Mucosa of descending colon (tissue), 3 donors: ENCODE results near the gene TNFAIP8. TPM values are rescaled to one million over a fixed set of nuclear protein-coding genes. Genes with fewer than 3 reads are reported as not detected.

Experiments used
- ATAC-seq: fragments of 200-7000 bp; cut with Tn5 transposase; one replicate; pipeline ENCODE4 v1.9.1; 2020; ENCODE audit warnings: mild to moderate bottlenecking, moderate library complexity
- DNase-seq, 3 donors: peaks; one replicate each; pipeline ENCODE4 v3.0.0-alpha.2; 2020
- H3K36me3 ChIP-seq: fragments of 200-600 bp; one replicate; pipeline ENCODE4 v1.8.0; 2021; ENCODE audit warnings: low read depth, mild to moderate bottlenecking
- H3K4me1 ChIP-seq: fragments of 200-600 bp; one replicate; pipeline ENCODE4 v1.8.0; 2021; ENCODE audit warnings: low read depth, mild to moderate bottlenecking
- H3K4me3 ChIP-seq: fragments of 200-600 bp; one replicate; pipeline ENCODE4 v1.8.0; 2021; ENCODE audit warnings: mild to moderate bottlenecking
- H3K9me3 ChIP-seq: fragments of 200-600 bp; one replicate; pipeline ENCODE4 v1.8.0; 2021; ENCODE audit warnings: mild to moderate bottlenecking
- CTCF ChIP-seq: fragments of 200-600 bp; IDR thresholded peaks from one replicate; pipeline ENCODE4 v1.8.0; 2022; ENCODE audit warnings: antibody characterized with exemption, mild to moderate bottlenecking
- intact Hi-C, 2 donors: fragments of 100-400 bp; cut with DNase I in 1 of 2; cut with micrococcal nuclease in 1 of 2; formaldehyde crosslinking; loops; one replicate each; pipeline versions ENCODE4 v1.11.0 to v1.11.1; 2022; cut with DNase I, micrococcal nuclease
- total RNA-seq, 3 donors: library from RNA; stranded (reverse); fragmentation: NEBNext Ultra II Directional in 2 of 3; extraction: Animal tissue kit (Norgen Biotek cat#: 25700) in 2 of 3; gene quantifications; one replicate each; pipeline versions ENCODE4 v1.2.1 to v1.2.4, GENCODE V29; 2021 to 2023
- donor health status: DM: no; HTN: no; CAD: no; lungs with moderate emphysema.
- donor health status: DM: no; HTN: no; CAD: no.
- donor health status: DM: no; HTN: yes; CAD: no.

Gene TNFAIP8
- total RNA-seq, 3 donors from 2014 or later: 8.7 to 15.7 (median 12.3) TPM

- TF ChIP-seq CTCF: no peak
- H3K36me3 ChIP-seq: no peaks in the 10 kb centered on the region
- H3K9me3 ChIP-seq: no peaks in the 10 kb centered on the region
- peaks cover 9% of the 10 kb centered on the region for H3K4me1 ChIP-seq
- DNase-seq: no peak
- intact Hi-C loops: no loop called here
- ATAC-seq: no peak
- H3K4me3 ChIP-seq: no peak overlapping the region
These were observed 41.9 kb downstream of the TNFAIP8 start for GRCh38 chr5:119397518-119398380.

- ATAC-seq (peak; percentile 88), DNase-seq (peak; percentile 69 to 78 (median 69))
- intact Hi-C loops: no loop called here
- Histone ChIP-seq H3K4me1 (peaks cover 9% of the 10 kb centered on the region), H3K9me3 (no peaks in the 10 kb centered on the region), H3K4me3 (no peak overlapping the region), H3K36me3 (no peaks in the 10 kb centered on the region)
- TF ChIP-seq CTCF: no peak
These were observed 43.1 kb downstream of the TNFAIP8 start for GRCh38 chr5:119398727-119399466.

GRCh38 chr5:119400245-119400644, 44.4 kb downstream of the TNFAIP8 start:
- intact Hi-C loops: no loop called here
- no peak for DNase-seq
- H3K36me3 ChIP-seq: no peaks in the 10 kb centered on the region
- no peak overlapping the region for H3K4me3 ChIP-seq
- peaks cover 9% of the 10 kb centered on the region for H3K4me1 ChIP-seq
- H3K9me3 ChIP-seq: no peaks in the 10 kb centered on the region
- TF ChIP-seq CTCF: no peak
- ATAC-seq: peak; percentile 85

- Histone ChIP-seq H3K4me3 (no peak overlapping the region), H3K9me3 (no peaks in the 10 kb centered on the region)
- intact Hi-C loops: no loop called here
These were observed 46.3 kb downstream of the TNFAIP8 start for GRCh38 chr5:119402081-119402480.

GRCh38 chr5:119402555-119402954, 46.7 kb downstream of the TNFAIP8 start:
- no peak for TF ChIP-seq CTCF
- DNase-seq (no peak), ATAC-seq (no peak)
- Histone ChIP-seq H3K4me3 (no peak overlapping the region), H3K36me3 (no peaks in the 10 kb centered on the region), H3K9me3 (no peaks in the 10 kb centered on the region), H3K4me1 (peaks cover 9% of the 10 kb centered on the region)
- intact Hi-C loops: no loop called here

More at GRCh38 chr5:119402081-119402480, 46.3 kb downstream of the TNFAIP8 start:
- TF ChIP-seq CTCF: no peak
- peaks cover 9% of the 10 kb centered on the region for H3K4me1 ChIP-seq
- no peak for DNase-seq
- no peaks in the 10 kb centered on the region for H3K36me3 ChIP-seq
- ATAC-seq: no peak
